DMS79 treated with DMSO at 0.1 percent for 48 hours (cell line): ENCODE data around the gene PET100.

ENCODE experiments used
- DNase-seq: peaks from one replicate; lab custom pipeline; 2025; lab: John Stamatoyannopoulos, UW

The PET100 gene

GRCh38 chr19:7612282-7613274, 17.0 kb upstream of the PET100 start:
- DNase-seq = no peak

GRCh38 chr19:7614859-7615741, 14.5 kb upstream of the PET100 start:
- DNase-seq = no peak

DNA sequence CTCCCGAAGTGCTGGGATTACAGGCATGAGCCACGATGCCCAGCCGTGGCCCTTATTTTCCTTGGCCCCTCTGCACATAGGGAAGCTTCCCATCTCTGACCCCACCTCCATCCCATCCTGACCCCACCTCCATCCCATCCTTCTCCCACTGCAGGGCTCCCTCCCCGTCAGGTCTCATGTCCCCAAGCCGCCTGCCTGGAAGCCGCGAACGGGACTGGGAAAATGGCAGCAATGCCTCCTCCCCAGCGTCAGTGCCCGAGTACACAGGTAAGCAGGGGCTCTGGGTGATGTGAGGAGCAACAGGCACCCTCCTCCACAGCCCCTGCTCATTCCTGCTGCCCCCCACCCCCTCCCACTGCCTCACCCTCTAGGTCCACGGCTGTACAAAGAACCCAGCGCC, 12.4 kb upstream of the PET100 start:
- DNase-seq = no peak

DNA sequence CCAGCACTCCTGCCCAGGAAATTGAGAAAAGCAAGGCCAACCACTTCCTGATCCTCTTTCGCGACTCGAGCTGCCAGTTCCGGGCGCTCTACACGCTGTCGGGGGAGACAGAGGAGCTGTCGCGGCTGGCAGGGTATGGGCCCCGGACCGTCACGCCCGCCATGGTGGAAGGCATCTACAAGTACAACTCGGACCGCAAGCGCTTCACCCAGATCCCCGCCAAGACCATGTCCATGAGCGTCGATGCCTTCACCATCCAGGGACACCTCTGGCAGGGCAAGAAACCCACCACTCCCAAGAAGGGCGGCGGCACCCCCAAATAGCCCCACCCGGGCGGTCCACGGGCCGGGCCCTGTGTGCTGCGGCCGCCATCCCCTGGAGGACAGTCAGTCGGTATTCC, 11.9 kb upstream of the PET100 start:
- no peak for DNase-seq

DNA sequence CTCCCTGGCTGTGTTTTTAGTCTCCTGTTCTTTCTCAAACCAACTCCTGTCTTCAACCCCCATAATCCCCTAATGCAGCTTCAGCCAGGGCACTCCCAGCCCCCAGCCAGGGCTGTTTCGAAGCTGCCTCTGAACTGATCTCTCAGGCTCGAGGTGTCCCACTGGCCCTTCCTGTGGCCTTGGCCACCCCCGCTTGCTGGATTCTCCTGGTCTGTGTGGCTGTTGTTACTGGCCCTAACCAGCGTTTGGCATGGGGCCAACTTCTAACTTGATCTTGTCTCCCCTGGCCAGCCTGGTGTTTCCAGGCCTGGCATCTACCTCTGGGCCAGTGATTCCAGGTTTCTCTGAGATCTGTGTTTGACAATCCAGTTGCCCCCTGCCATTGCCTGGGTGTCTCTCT, 11.2 kb upstream of the PET100 start:
- no peak for DNase-seq

- DNase-seq = no peak
Observed at GRCh38 chr19:7618771-7619510, 10.7 kb upstream of the PET100 start.

DNA sequence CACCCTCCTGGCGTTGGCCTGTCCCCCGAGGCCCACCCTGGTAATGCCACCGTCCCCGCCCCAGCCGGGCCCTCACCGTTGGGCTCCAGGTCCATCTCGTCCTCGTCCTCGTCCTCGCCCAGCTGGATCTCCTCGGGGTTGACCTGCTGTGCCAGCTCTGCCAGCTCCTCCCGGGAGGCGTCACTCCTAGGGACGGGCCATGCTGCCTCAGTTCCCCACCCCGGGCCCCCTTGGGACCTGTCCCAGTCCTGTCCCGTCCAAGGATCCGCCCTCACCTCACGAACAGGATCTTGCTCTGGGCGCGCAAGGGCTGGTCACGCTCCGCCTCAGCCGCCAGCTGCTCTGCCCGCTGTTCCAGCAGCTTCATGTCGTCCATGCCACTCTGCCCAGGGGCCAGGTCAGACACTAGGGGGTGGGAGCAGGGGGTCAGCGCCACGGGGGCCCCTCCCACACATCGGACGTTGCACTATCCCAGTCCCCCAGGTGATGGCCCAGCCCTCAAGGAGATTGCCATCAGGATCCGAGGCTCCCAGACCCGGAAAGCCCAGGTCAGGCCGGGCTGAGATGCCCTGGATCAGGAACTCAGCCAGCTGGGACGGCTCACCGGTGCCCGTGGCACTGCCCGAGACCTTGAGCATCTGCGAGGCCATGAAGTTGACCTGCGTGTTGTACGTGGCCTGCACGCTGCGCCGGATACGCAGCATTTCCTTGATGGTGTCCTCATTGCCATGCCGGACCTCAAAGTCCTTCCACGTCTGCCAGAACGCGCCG, 9.7 kb upstream of the PET100 start:
- DNase-seq = no peak

- no peak for DNase-seq
Observed at GRCh38 chr19:7620442-7621412, 8.9 kb upstream of the PET100 start.

- DNase-seq = no peak
Observed at GRCh38 chr19:7622933-7623685, 6.5 kb upstream of the PET100 start.

DNA sequence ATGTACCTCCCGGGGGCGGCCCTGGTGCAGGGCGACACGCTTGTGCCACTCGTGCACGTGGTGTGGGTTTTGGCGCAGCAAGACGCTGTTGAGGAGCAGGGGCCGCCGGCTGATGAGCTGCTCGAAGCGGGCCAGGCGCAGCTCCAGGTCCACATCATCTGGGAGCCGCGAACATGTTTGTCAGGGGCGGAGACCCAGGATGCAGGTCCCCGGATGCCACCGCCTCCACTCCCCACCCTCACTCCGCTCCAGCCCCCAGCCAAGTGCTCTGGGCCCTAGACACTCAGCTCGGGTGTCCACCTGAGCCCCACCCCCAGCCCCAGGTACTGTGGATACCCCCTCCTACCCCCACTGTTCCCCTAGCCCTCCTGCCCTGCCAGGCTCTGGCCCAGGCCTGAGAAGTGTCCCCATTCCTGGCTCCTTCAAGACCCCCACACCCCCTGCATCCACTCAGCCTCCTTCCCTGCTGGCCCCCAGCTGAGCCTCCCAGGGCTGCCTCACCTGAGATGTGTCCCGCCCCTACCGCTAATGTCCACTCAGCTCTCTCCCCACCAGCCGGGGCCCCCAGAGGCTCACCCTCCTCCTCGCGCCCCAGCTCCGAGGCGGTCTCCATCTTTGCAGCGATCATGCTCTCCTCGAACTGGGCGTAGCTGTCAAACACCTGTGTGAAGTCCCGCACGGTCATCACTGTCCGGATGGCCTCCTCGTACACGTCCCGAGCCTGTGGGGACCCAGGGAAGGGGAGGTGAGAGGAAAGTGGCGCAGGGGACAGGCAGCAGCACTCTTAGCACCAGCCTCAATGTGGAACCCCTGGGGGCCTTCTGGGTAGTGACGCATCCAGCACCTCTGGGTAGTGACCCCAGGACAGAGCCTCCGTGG, 5.6 kb upstream of the PET100 start:
- no peak for DNase-seq

DNA sequence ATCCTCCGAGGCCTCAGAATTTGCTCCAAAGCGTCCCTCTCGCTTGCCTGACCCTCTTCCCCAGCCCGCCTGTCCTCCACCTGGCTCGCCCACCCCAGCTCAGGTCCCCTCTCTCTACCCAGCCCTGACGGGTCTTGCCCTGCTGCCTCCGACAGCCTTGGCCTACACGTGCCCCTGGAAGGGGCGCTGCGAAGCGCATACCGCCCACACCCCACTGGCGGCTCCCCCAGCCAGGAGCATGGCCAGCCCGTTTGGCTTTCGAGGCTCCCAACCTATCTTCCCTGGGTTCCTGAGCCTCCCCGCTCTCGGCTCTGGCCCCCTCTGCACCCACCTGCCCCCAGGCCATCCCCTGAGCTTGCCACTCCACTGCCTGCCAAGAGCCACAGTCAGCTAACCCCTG, 4.8 kb upstream of the PET100 start:
- DNase-seq = no peak

DNA sequence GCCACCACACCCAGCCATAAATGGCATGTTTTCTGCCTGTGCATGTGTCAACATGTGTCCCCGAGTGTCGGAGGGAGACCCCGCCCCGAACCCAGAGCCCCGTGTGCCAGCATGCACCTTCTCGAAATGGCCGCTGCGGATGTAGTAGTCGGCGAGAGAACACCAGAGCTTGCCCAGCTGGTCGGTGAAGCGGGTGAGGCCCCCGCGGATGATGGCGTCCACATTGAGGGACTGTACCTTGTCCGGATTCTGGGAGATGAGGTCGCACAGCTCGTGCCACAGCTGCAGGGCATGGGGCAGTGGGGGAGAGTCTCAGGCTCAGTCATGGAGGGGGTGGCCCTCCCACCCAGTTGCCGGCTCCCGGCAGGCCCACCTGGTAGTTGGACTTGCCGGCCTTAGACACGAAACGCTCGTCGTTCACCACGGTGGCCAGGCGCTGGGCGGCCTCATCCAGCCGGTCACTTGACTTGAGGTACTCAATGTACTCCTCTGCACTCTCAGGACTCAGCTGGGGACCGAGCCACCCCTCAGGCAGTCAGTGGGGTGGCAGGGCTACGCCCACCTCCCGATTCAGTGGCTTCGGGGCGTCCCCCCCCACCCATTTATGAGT, 3.7 kb upstream of the PET100 start:
- DNase-seq = no peak

- no peak for DNase-seq
Observed at GRCh38 chr19:7627166-7627565, 2.4 kb upstream of the PET100 start.

DNA sequence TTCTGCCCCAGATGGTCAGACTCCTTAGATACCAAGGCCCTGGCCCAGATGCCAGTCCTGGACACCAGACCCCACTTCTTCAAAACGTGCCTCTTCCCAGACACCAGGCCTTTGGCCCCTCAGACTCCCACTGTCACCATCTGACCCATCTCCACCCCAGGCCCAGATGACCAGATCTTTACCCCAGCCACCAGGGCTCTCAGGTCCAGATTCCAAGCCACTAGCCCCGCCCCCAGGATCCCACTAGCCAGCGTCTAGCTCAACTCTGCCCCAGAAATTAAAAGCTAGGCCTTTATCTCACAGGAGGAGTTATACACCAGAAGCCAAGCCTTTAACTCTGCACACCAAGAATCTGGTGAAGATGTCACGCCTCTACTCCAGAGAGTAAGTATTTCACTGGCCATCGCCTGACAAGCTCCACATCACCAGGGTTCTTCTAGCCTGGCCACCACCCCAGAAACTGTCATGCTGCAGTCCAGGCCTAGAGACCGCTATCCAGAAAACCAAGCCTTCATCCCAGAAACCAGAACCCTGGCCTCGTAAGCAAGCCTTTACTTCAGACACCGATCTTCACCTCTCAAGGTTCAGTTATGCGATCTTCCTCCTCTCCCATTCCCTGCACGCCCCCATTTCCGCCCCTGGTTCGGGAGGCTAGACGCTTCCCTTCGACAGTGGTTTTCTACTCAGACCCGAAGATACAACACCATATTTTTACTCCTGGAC, 843 bp upstream of the PET100 start:
- DNase-seq = no peak

DNA sequence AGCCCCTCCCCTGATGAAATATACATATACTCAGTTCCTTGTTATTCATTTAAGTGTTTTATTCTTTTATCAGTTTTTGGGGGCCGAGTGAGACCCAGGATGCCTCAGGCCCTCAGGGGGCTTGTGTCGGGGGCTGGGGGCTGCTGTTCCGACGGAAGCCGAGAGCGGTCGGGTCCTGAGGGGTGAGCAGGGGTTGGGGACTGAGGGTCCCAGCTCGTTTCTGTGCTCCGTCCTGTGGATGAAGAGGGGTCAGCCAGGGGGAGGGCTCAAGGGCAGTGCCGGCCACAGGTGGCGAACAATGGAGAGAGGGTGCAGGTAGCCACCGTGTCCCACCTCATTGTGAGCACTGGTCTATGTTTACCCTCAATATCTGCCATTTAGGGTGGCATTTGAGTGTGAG, 2.0 kb downstream of the PET100 start:
- DNase-seq = no peak

GRCh38 chr19:7632340-7633203, 3.0 kb downstream of the PET100 start:
- DNase-seq = no peak
